ENCODE data around the gene C2orf92.

C2orf92 gene

GRCh38 chr2:97661927-97662326 is 7.6 kb upstream of the C2orf92 start:
- no peak for DNase-seq (ENCODE audit: low read depth)
- no peak overlapping the region for H3K4me3 ChIP-seq (ENCODE audit: low read length)
- no peak for TF ChIP-seq CTCF (conservative IDR thresholded peaks at IDR 0.05; ENCODE audit: low read depth, low read length)

- TF ChIP-seq CTCF (conservative IDR thresholded peaks at IDR 0.05; ENCODE audit: low read depth, low read length): no peak
- peak overlapping the region; percentile 79 for H3K4me3 ChIP-seq (ENCODE audit: low read length)
Measured at GRCh38 chr2:97662386-97662894, 7.1 kb upstream of the C2orf92 start.

GRCh38 chr2:97662895-97663625 is 6.5 kb upstream of the C2orf92 start:
- DNase-seq (ENCODE audit: low read depth): peak; percentile 25
- H3K4me3 ChIP-seq (ENCODE audit: low read length): peak overlapping the region; percentile 79
- TF ChIP-seq CTCF (conservative IDR thresholded peaks at IDR 0.05; ENCODE audit: low read depth, low read length): no peak

More at GRCh38 chr2:97662386-97662894, 7.1 kb upstream of the C2orf92 start:
- DNase-seq (ENCODE audit: low read depth): no peak

- DNase-seq (ENCODE audit: low read depth): no peak
Measured at GRCh38 chr2:97663626-97663961, 5.9 kb upstream of the C2orf92 start.

GRCh38 chr2:97663962-97664635 is 5.4 kb upstream of the C2orf92 start, which contains the start of gene ACTR1B:
ACTR1B (minus strand) TSS chr2:97664044; CDS start chr2:97663890, 154 bp downstream.
- peak within 1 kb of the TSS; percentile 79 for H3K4me3 ChIP-seq (ENCODE audit: low read length)
- peak; percentile 93 for DNase-seq (ENCODE audit: low read depth)
- TF ChIP-seq CTCF (conservative IDR thresholded peaks at IDR 0.05; ENCODE audit: low read depth, low read length): peak; percentile 70

More at GRCh38 chr2:97663626-97663961, 5.9 kb upstream of the C2orf92 start:
- peak overlapping the region; percentile 79 for H3K4me3 ChIP-seq (ENCODE audit: low read length)
- TF ChIP-seq CTCF (conservative IDR thresholded peaks at IDR 0.05; ENCODE audit: low read depth, low read length): no peak

- no peak for TF ChIP-seq CTCF (conservative IDR thresholded peaks at IDR 0.05; ENCODE audit: low read depth, low read length)
Measured at GRCh38 chr2:97664636-97664970, 4.9 kb upstream of the C2orf92 start.

More at GRCh38 chr2:97664636-97664970, 4.9 kb upstream of the C2orf92 start:
- H3K4me3 ChIP-seq (ENCODE audit: low read length): peak overlapping the region; percentile 75
- DNase-seq (ENCODE audit: low read depth): no peak
